ENCODE results near the gene DISC1. TPM values are rescaled to one million over a fixed set of nuclear protein-coding genes. Genes with fewer than 3 reads are reported as not detected.

The DISC1 gene
- total RNA-seq, 1 experiment from 2014 or later = 0.36 TPM

- ChIA-PET POLR2A (no interaction called here), CTCF (no interaction called here)
- TF ChIP-seq REST (IDR thresholded peaks at IDR 0.05; ENCODE audit: insufficient read depth in 1 of 2, low read depth in 2 of 2, low read length in 1 of 2) = no peak
- no peak for TF ChIP-seq POLR2AphosphoS5 (IDR thresholded peaks at IDR 0.05; ENCODE audit: low read depth, low read length)
- TF ChIP-seq CTCF (IDR thresholded peaks at IDR 0.05) = no peak
- TF ChIP-seq TCF7L2 (IDR thresholded peaks at IDR 0.05; ENCODE audit: low read depth, low read length) = no peak
- TF ChIP-seq SIN3A (IDR thresholded peaks at IDR 0.05; ENCODE audit: borderline replicate concordance, insufficient read depth, low read depth, low read length) = no peak
- Histone ChIP-seq H3K9me3 (ENCODE audit: control insufficient read depth, insufficient read depth, low read depth, low read length) (no peaks in the 10 kb centered on the region), H3K27ac (ENCODE audit: low read length) (no peak overlapping the region), H3K36me3 (ENCODE audit: control insufficient read depth, insufficient read depth, low read length) (no peaks in the 10 kb centered on the region), H3K4me3 (ENCODE audit: low read depth in 2 of 2, low read length in 2 of 2) (no peak overlapping the region), H3K4me1 (ENCODE audit: control insufficient read depth, insufficient read depth, low read length) (no peaks in the 10 kb centered on the region), H3K27me3 (ENCODE audit: control insufficient read depth, insufficient read depth, low read length) (no peaks in the 10 kb centered on the region; the same call in 1 of the 2 replicates)
- DNase-seq (ENCODE audit: low read depth, low spot score) (no peak), ATAC-seq (no peak)
- intact Hi-C loops (cut with micrococcal nuclease; ENCODE audit: unreplicated experiment) (no loop called here), in situ Hi-C loops (cut with HindIII; ENCODE audit: low pct_unique_long_range_greater_than_20kb, low sequenced_read_pairs) (no loop called here)
- BruUV-seq (replicated peaks) = no TSS peak
These were observed 295.2 kb downstream of the DISC1 start for GRCh38 chr1:231921646-231922345.

- no peaks in the 10 kb centered on the region for H3K4me1 ChIP-seq (ENCODE audit: control insufficient read depth, insufficient read depth, low read length)
- no peak overlapping the region for H3K27ac ChIP-seq (ENCODE audit: low read length)
- DNase-seq (ENCODE audit: low read depth, low spot score) = no peak
- no peak for ATAC-seq
- TF ChIP-seq POLR2AphosphoS5 (IDR thresholded peaks at IDR 0.05; ENCODE audit: low read depth, low read length) = no peak
- TF ChIP-seq SIN3A (IDR thresholded peaks at IDR 0.05; ENCODE audit: borderline replicate concordance, insufficient read depth, low read depth, low read length) = no peak
- no peak for TF ChIP-seq REST (IDR thresholded peaks at IDR 0.05; ENCODE audit: insufficient read depth in 1 of 2, low read depth in 2 of 2, low read length in 1 of 2)
- no peaks in the 10 kb centered on the region; the same call in 1 of the 2 replicates for H3K27me3 ChIP-seq (ENCODE audit: control insufficient read depth, insufficient read depth, low read length)
- ChIA-PET CTCF (no interaction called here), POLR2A (interaction anchor here (1.0 kb wide), 1 partner anchor 23 kb away, joined by 8 read pairs; no protein-coding TSS in a partner anchor)
- intact Hi-C loops (cut with micrococcal nuclease; ENCODE audit: unreplicated experiment) = no loop called here
- H3K9me3 ChIP-seq (ENCODE audit: control insufficient read depth, insufficient read depth, low read depth, low read length) = no peaks in the 10 kb centered on the region
- no peak overlapping the region for H3K4me3 ChIP-seq (ENCODE audit: low read depth in 2 of 2, low read length in 2 of 2)
- no peaks in the 10 kb centered on the region for H3K36me3 ChIP-seq (ENCODE audit: control insufficient read depth, insufficient read depth, low read length)
- in situ Hi-C loops (cut with HindIII; ENCODE audit: low pct_unique_long_range_greater_than_20kb, low sequenced_read_pairs) = no loop called here
- BruUV-seq (replicated peaks) = no TSS peak
These were observed 297.0 kb downstream of the DISC1 start for GRCh38 chr1:231923491-231924041.
